CD14-positive monocyte (primary cell): ENCODE results near the gene IFIT3. TPM values are rescaled to one million over a fixed set of nuclear protein-coding genes. Genes with fewer than 3 reads are reported as not detected.

ENCODE experiments used
- DNase-seq, 3 donors: peaks; one replicate each; pipeline ENCODE4 v3.0.0-alpha.2; 2011 to 2022
- H2AFZ ChIP-seq: 2 replicates; pipeline ENCODE4 v1.6.0; 2012; ENCODE audit warnings: mild to moderate bottlenecking, low read depth, low read length, inconsistent platforms; ENCODE audit not compliant: insufficient read depth, poor library complexity, severe bottlenecking
- H3K27ac ChIP-seq, 2 donors: 1 replicate in 1 of 2; 2 replicates in 1 of 2; pipeline ENCODE4 v1.5.1; 2012 to 2013; ENCODE audit warnings: low read length in 2 of 2, control low read depth in 1 of 2, inconsistent platforms in 1 of 2, low read depth in 1 of 2, mild to moderate bottlenecking in 1 of 2
- H3K27me3 ChIP-seq, 2 donors: one replicate each; pipeline versions ENCODE4 v1.6.0 to v1.6.1; 2011 to 2013; ENCODE audit warnings: low read length in 2 of 2; ENCODE audit not compliant: control insufficient read depth in 2 of 2, insufficient read depth in 2 of 2
- H3K36me3 ChIP-seq, 2 donors: replicated peaks in 1 of 2; 1 replicate in 1 of 2; 2 replicates in 1 of 2; pipeline versions ENCODE4 v1.5.1 to v1.6.1; 2012 to 2013; ENCODE audit warnings: low read length in 2 of 2, control low read depth in 1 of 2, inconsistent platforms in 1 of 2, mild to moderate bottlenecking in 1 of 2; ENCODE audit not compliant: insufficient read depth in 2 of 2, control insufficient read depth in 1 of 2
- H3K4me1 ChIP-seq, 2 donors: 1 replicate in 1 of 2; 2 replicates in 1 of 2; pipeline versions ENCODE4 v1.5.1 to v1.6.1; 2012 to 2013; ENCODE audit warnings: low read length in 2 of 2, control low read depth in 1 of 2, inconsistent platforms in 1 of 2, mild to moderate bottlenecking in 1 of 2, moderate library complexity in 1 of 2; ENCODE audit not compliant: insufficient read depth in 2 of 2, control insufficient read depth in 1 of 2
- H3K4me2 ChIP-seq: replicated peaks from 2 replicates; pipeline ENCODE3; 2012; ENCODE audit warnings: low read length, moderate library complexity, mild to moderate bottlenecking; ENCODE audit not compliant: poor library complexity, severe bottlenecking; ENCODE audit errors: extremely low read depth
- H3K4me3 ChIP-seq, 3 experiments: fragments of 200-600 bp in 1 of 3; sonication (generic) in 1 of 3; replicated peaks in 1 of 3; 1 replicate in 2 of 3; 2 replicates in 1 of 3; pipeline ENCODE4 v1.5.1; 2011 to 2013; ENCODE audit warnings: low read length in 3 of 3, mild to moderate bottlenecking in 3 of 3, control low read depth in 2 of 3, low read depth in 2 of 3, inconsistent platforms in 1 of 3, moderate library complexity in 1 of 3
- H3K79me2 ChIP-seq: 2 replicates; pipeline ENCODE4 v1.6.0; 2012; ENCODE audit warnings: mild to moderate bottlenecking, control low read depth, inconsistent platforms, low read length, moderate library complexity; ENCODE audit not compliant: insufficient read depth
- H3K9ac ChIP-seq: 2 replicates; pipeline ENCODE4 v1.6.0; 2017; ENCODE audit warnings: low read length, mild to moderate bottlenecking; ENCODE audit not compliant: insufficient read depth, poor library complexity, severe bottlenecking
- H3K9me3 ChIP-seq, 2 donors: replicated peaks in 1 of 2; 1 replicate in 1 of 2; 2 replicates in 1 of 2; pipeline versions ENCODE4 v1.5.1 to v1.6.1; 2012 to 2013; ENCODE audit warnings: low read length in 2 of 2, control low read depth in 1 of 2; ENCODE audit not compliant: control insufficient read depth in 1 of 2, insufficient read depth in 1 of 2
- H4K20me1 ChIP-seq: 2 replicates; pipeline ENCODE4 v1.6.0; 2012; ENCODE audit warnings: mild to moderate bottlenecking, low read length, control low read depth, moderate library complexity; ENCODE audit not compliant: insufficient read depth
- H3K27ac Mint-ChIP-seq, 7 donors: one replicate each; pipeline ENCODE4 v1.8.0; 2020; ENCODE audit warnings: mild to moderate bottlenecking in 7 of 7, mixed read lengths in 7 of 7, moderate library complexity in 6 of 7, inconsistent platforms in 2 of 7
- H3K27me3 Mint-ChIP-seq, 3 donors: one replicate each; pipeline ENCODE4 v1.8.0; 2021 to 2022; ENCODE audit warnings: low read depth in 3 of 3, mild to moderate bottlenecking in 3 of 3, mixed read lengths in 3 of 3, moderate library complexity in 3 of 3, inconsistent platforms in 1 of 3
- H3K36me3 Mint-ChIP-seq, 2 donors: one replicate each; pipeline ENCODE4 v1.8.0; 2020; ENCODE audit warnings: mixed read lengths in 2 of 2, inconsistent platforms in 1 of 2, mild to moderate bottlenecking in 1 of 2
- H3K4me1 Mint-ChIP-seq: one replicate; pipeline ENCODE4 v1.8.0; 2020; ENCODE audit warnings: mild to moderate bottlenecking, mixed read lengths
- H3K4me3 Mint-ChIP-seq, 2 donors: one replicate each; pipeline ENCODE4 v1.8.0; 2020; ENCODE audit warnings: mild to moderate bottlenecking in 2 of 2, mixed read lengths in 2 of 2, moderate library complexity in 1 of 2
- H3K9me3 Mint-ChIP-seq, 7 donors: one replicate each; pipeline ENCODE4 v1.8.0; 2020 to 2022; ENCODE audit warnings: mixed read lengths in 7 of 7, mild to moderate bottlenecking in 6 of 7, moderate library complexity in 6 of 7, inconsistent platforms in 2 of 7
- WGBS: methylation state at CpG from one replicate; pipeline ENCODE4 v1.1.5; 2013; ENCODE audit warnings: missing lambda C conversion rate; ENCODE audit not compliant: insufficient coverage; 5-methylcytosine and 5-hydroxymethylcytosine counted together
- intact Hi-C, 2 donors: fragments of 100-400 bp; cut with micrococcal nuclease; formaldehyde crosslinking; loops; one replicate each; pipeline versions ENCODE4 v1.15.0 to v1.15.1; 2023
- polyA plus RNA-seq, 3 donors: library from polyadenylated mRNA; depleted of rRNA in 1 of 3; unstranded in 2 of 3; stranded (reverse) in 1 of 3; fragments of 300-500 nt in 2 of 3; fragments of >200 nt in 1 of 3; fragmentation: Illumina TruSeq in 2 of 3; gene quantifications; 1 replicate in 2 of 3; 2 replicates in 1 of 3; pipeline ENCODE4 v1.2.3, GENCODE V29; 2012 to 2021
- TF ChIP-seq, protein P1 (sequence below): fragments of 200-600 bp; IDR thresholded peaks from one replicate; pipeline ENCODE4 v1.8.0; 2022; ENCODE audit warnings: antibody characterized with exemption, mild to moderate bottlenecking

The IFIT3 gene
- polyA plus RNA-seq, 3 donors = 13.8 to 38.0 (median 26.4) TPM

DNA sequence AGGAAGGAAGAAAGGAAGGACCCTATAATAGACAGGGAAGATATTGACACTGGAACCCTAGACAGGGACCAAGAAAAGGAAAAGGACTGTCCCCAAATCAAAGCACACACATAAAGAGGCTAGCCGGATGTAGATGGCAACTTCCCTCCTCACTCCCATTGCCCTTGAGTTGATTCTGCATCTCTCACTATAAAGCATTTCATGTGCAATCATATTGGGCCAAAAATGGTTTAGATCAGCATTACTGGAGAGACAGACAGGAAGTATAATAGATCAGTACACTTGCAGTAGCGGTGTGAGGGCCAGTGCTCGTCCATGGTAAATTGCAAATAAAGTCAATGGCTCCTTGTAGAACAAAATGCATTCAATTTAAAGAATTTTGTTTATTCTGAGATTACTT, 8.4 kb downstream of the IFIT3 start:
- Histone ChIP-seq H3K4me1 (peaks cover 34 to 44% of the 10 kb centered on the region in 2 donors), H3K9me3 (no peaks in the 10 kb centered on the region), H3K27ac (no peak overlapping the region), H2AFZ (no peak overlapping the region), H3K4me3 (no peak overlapping the region), H3K9ac (no peak overlapping the region), H3K36me3 (peaks cover 36 to 49% of the 10 kb centered on the region in 2 donors), H3K4me2 (no peak overlapping the region), H3K27me3 (no peaks in the 10 kb centered on the region), H4K20me1 (peaks cover 57% of the 10 kb centered on the region), H3K79me2 (peaks cover 30% of the 10 kb centered on the region)
- Mint-ChIP-seq H3K4me1 (peaks cover 44% of the 10 kb centered on the region), H3K27me3 (peaks cover 0 to 4% (median 0%) of the 10 kb centered on the region in 3 donors), H3K27ac (no peak overlapping the region), H3K36me3 (peaks cover 38% of the 10 kb centered on the region in 2 donors), H3K4me3 (no peak overlapping the region), H3K9me3 (peaks cover 0 to 2% (median 0%) of the 10 kb centered on the region in 7 donors)
- intact Hi-C loops = no loop called here
- TF ChIP-seq, protein P1, sequence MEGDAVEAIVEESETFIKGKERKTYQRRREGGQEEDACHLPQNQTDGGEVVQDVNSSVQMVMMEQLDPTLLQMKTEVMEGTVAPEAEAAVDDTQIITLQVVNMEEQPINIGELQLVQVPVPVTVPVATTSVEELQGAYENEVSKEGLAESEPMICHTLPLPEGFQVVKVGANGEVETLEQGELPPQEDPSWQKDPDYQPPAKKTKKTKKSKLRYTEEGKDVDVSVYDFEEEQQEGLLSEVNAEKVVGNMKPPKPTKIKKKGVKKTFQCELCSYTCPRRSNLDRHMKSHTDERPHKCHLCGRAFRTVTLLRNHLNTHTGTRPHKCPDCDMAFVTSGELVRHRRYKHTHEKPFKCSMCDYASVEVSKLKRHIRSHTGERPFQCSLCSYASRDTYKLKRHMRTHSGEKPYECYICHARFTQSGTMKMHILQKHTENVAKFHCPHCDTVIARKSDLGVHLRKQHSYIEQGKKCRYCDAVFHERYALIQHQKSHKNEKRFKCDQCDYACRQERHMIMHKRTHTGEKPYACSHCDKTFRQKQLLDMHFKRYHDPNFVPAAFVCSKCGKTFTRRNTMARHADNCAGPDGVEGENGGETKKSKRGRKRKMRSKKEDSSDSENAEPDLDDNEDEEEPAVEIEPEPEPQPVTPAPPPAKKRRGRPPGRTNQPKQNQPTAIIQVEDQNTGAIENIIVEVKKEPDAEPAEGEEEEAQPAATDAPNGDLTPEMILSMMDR = no peak
- 73% methylated on average over 2 of the region's 3 CpGs for WGBS
- DNase-seq = no peak

DNA sequence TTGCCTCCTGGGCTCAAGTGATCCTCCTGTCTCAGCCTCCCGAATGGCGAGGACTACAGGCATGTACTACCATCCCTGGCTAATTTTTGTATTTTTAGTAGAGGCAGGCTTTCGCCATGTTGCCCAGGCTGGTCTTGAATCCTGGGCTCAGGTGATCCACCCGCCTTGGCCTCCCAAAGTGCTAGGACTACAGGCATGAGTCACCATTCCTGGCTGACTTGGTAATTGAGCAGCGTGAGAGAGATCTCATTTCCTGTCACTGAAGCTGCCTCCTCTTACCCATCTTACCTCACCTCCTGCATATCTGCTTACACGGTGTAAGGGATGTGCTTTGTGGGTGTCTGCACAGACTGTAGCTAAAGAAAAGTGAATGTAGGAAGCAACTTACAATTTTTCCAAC, 9.7 kb downstream of the IFIT3 start:
- H3K27me3 ChIP-seq = no peaks in the 10 kb centered on the region
- no peak overlapping the region for H3K27ac ChIP-seq
- DNase-seq = peak in 1 of 3 donors; percentile 11
- no peak overlapping the region for H3K4me3 ChIP-seq
- H4K20me1 ChIP-seq = peaks cover 57% of the 10 kb centered on the region
- no peak overlapping the region for H3K9ac ChIP-seq
- intact Hi-C loops = no loop called here
- Mint-ChIP-seq H3K36me3 (peaks cover 38% of the 10 kb centered on the region in 2 donors), H3K4me1 (peaks cover 38% of the 10 kb centered on the region), H3K4me3 (peak overlapping the region in 1 of 2 donors; percentile 37), H3K9me3 (peaks cover 0 to 2% (median 0%) of the 10 kb centered on the region in 7 donors), H3K27ac (no peak overlapping the region), H3K27me3 (peaks cover 0 to 4% (median 0%) of the 10 kb centered on the region in 3 donors)
- TF ChIP-seq, protein P1 = no peak
- H3K79me2 ChIP-seq = peaks cover 22% of the 10 kb centered on the region
- H2AFZ ChIP-seq = no peak overlapping the region
- H3K36me3 ChIP-seq = peaks cover 37 to 49% of the 10 kb centered on the region in 2 donors
- H3K9me3 ChIP-seq = no peaks in the 10 kb centered on the region
- H3K4me2 ChIP-seq = no peak overlapping the region
- 80% methylated on average over 1 of the region's 6 CpGs for WGBS
- H3K4me1 ChIP-seq = peaks cover 27 to 32% of the 10 kb centered on the region in 2 donors
